Rectal smooth muscle tissue (tissue), 1 donor: ENCODE data around the gene RAMP2.
A peak's percentile ranks its signal among the peaks of the same experiment; 100 is the strongest.
"Not testable (repeated sequence)": the region's sequence is repeated elsewhere in the genome, so short reads cannot be mapped to it uniquely, and the experiment has no call there.

Source experiments
- H3K27ac ChIP-seq: one replicate; pipeline ENCODE4 v1.7.0; 2013; ENCODE audit warnings: low read depth, low read length, inconsistent platforms
- H3K27me3 ChIP-seq: one replicate; pipeline ENCODE4 v1.7.0; 2013; ENCODE audit warnings: low read length; ENCODE audit not compliant: control insufficient read depth, insufficient read depth
- H3K36me3 ChIP-seq: one replicate; pipeline ENCODE4 v1.7.0; 2013; ENCODE audit warnings: low read length; ENCODE audit not compliant: control insufficient read depth, insufficient read depth
- H3K4me1 ChIP-seq: one replicate; pipeline ENCODE4 v1.7.0; 2013; ENCODE audit warnings: low read length; ENCODE audit not compliant: control insufficient read depth, insufficient read depth
- H3K4me3 ChIP-seq: one replicate; pipeline ENCODE4 v1.7.0; 2013; ENCODE audit warnings: low read length
- H3K9ac ChIP-seq: one replicate; pipeline ENCODE4 v1.7.0; 2013; ENCODE audit warnings: low read length

RAMP2 gene

DNA sequence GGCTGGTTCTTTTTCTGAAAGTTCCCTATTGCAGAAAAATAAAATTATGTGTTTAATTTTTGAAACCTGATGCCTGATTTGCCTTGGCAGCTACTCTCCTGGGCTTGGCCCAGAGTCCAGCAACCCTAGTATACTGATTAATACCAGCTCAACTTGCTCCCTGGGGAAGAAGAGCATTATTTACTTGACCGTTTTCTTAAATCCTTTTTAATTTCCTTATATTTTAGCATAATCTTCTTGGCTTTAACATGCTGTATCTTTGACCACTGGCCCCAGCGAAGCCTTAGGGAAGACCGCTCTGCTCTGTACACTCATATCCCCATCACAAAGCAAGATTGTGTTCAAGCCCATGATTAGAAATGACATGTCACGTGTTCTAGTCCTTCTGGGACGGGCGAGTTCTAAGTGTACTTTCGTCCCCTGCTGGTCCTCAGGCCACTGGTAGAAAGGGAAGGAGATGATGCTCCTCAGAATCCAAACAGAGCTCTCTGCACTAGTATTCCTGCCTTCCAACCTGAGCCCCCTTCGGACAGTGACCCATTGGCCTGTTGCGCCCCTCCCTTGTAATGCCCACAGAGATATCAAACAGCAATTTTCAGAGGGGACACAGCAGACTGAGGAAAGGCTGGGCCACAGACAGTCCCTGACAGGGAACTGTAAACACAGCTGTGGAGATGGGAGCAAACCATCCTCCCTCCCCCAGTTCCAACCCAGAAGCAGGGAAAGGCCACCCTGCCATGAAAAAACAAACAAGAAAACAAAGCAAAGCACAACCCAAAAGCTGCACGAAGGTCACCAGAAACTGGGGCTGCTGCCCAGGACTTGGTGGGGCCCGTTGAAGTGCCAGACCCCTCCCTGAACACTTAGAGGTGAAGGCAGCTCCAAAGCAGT is 11.9 kb upstream of the RAMP2 start:
- H3K36me3 ChIP-seq, result no peaks in the 10 kb centered on the region
- H3K9ac ChIP-seq, result no peak overlapping the region
- no peak overlapping the region for H3K4me3 ChIP-seq
- H3K4me1 ChIP-seq, result peaks cover 2% of the 10 kb centered on the region
- no peak overlapping the region for H3K27ac ChIP-seq
- H3K27me3 ChIP-seq, result no peaks in the 10 kb centered on the region

DNA sequence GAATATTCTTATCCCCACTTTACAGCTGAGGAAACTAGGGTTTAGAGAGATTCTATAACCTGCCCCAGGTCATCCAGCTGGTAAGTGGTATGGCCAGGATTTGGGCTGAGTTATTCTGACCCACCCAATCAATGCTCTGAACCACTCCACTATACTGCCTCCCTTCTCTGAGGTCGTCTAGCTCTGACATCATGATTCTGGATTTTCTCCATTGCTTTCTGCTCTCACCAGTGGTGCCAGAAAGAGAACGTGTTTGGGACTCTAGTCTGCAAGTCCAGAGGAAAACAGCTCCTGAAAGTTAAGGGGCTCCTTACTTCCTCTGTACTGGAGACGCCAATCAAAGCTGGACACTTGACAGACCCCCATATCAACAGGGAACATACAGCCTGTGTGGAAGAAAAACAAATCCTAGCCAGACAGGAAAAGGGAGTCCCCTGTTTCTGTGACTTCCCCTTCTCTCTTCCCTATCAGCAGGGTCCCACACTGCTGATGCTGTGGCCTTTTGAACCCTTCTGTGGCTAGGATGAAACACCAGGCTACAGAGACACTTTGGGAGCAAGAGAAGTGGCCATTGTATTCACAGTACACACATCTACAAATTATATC is 10.2 kb upstream of the RAMP2 start:
- Histone ChIP-seq H3K4me3 (no peak overlapping the region), H3K27ac (no peak overlapping the region), H3K27me3 (no peaks in the 10 kb centered on the region), H3K36me3 (no peaks in the 10 kb centered on the region), H3K9ac (no peak overlapping the region), H3K4me1 (no peaks in the 10 kb centered on the region)

DNA sequence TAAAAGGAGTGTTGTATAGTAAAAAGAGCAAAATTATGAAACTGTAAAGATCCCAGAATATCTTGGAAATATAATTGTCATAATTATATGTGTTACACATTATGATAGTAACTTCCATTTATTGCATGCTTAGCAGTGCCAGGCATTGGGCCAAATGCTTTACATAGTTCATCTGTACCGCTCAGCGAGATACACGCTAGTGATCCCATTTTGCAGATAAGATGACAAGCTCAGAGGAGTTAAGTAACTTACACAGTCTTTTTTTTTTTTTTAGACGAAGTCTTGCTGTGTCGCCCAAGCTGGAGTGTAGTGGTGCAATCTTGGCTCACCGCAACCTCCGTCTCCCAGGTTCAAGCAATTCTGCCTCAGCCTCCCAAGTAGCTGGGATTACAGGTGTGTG is 9.4 kb upstream of the RAMP2 start:
- Histone ChIP-seq H3K4me1 (no peaks in the 10 kb centered on the region), H3K4me3 (no peak overlapping the region), H3K27me3 (no peaks in the 10 kb centered on the region), H3K27ac (no peak overlapping the region), H3K9ac (no peak overlapping the region), H3K36me3 (no peaks in the 10 kb centered on the region)

GRCh38 chr17:42754782-42755181 is 6.2 kb upstream of the RAMP2 start:
- H3K36me3 ChIP-seq, result no peaks in the 10 kb centered on the region
- no peaks in the 10 kb centered on the region for H3K27me3 ChIP-seq
- no peak overlapping the region for H3K4me3 ChIP-seq
- H3K4me1 ChIP-seq, result no peaks in the 10 kb centered on the region
- no peak overlapping the region for H3K27ac ChIP-seq
- H3K9ac ChIP-seq, result no peak overlapping the region

GRCh38 chr17:42759982-42760651 is 910 bp upstream of the RAMP2 start:
- H3K27ac ChIP-seq, result no peak overlapping the region
- H3K4me1 ChIP-seq, result no peaks in the 10 kb centered on the region
- H3K27me3 ChIP-seq, result peaks cover 11% of the 10 kb centered on the region
- H3K4me3 ChIP-seq, result peak overlapping the region; percentile 60
- no peak overlapping the region for H3K9ac ChIP-seq
- H3K36me3 ChIP-seq, result no peaks in the 10 kb centered on the region

DNA sequence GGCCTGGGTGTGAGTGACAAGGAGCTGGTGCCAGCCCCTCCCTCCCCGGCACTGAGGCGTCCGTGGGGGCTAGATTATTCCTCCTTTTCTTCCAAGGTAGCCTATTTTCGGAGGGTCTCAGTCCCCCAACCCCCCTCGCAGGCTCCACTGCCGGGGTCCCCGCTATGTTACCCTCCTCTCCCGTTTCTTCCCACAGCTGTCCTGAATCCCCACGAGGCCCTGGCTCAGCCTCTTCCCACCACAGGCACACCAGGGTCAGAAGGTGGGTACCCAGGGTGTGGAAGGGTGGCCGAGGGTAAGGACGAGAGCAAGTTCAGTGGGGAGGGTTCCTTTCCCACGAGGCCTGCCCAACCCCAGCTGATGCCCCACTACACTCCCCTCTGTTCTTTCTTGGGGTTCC is 611 bp downstream of the RAMP2 start:
- no peak overlapping the region for H3K27ac ChIP-seq

DNA sequence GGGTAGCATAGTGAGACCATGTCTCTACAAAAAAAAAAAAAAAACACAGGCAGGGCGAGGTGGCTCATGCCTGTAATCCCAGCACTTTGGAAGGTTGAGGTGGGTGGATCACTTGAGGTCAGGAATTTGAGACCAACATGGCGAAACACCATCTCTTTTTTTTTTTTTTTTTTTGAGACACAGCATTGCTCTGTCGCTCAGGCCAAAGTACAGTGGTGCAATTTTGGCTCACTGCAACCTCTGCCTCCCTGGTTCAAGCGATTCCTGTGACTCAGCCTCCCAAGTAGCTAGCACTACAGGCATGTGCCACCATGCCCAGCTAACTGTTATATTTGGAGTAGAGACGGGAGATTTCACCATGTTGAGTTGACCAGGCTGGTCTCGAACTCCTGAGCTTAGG is 5.1 kb downstream of the RAMP2 start:
- H3K4me3 ChIP-seq, result no peak overlapping the region
- H3K27ac ChIP-seq, result no peak overlapping the region
- no peaks in the 10 kb centered on the region for H3K4me1 ChIP-seq
- no peak overlapping the region for H3K9ac ChIP-seq
- peaks cover 8% of the 10 kb centered on the region for H3K27me3 ChIP-seq
- H3K36me3 ChIP-seq, result no peaks in the 10 kb centered on the region

More for the DNA sequence above, 611 bp downstream of the RAMP2 start:
- Histone ChIP-seq H3K27me3 (peaks cover 11% of the 10 kb centered on the region), H3K4me1 (no peaks in the 10 kb centered on the region), H3K9ac (no peak overlapping the region), H3K36me3 (no peaks in the 10 kb centered on the region), H3K4me3 (peak overlapping the region; percentile 60)

DNA sequence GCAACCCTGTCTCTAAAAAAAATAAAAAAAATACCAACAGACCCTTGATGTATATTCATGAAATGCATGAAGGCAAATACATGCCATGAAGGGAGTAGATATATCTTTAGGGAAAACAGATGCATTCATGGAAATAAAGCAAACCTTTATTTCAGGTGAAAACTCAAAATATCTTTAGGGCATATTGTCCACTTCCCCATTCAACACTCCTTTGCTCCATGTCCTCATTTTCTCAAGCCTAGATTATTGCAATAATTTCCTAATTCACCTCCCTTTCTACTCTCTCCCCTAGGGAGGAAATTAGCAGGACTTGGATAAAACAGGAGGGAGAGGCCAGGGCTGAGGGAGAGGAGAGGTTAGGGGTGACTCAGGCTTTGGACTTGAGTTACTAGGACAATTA is 6.5 kb downstream of the RAMP2 start:
- Histone ChIP-seq H3K4me1 (no peaks in the 10 kb centered on the region), H3K27ac (no peak overlapping the region), H3K36me3 (no peaks in the 10 kb centered on the region), H3K4me3 (no peak overlapping the region), H3K9ac (no peak overlapping the region), H3K27me3 (no peaks in the 10 kb centered on the region)

GRCh38 chr17:42768006-42768405 is 7.0 kb downstream of the RAMP2 start:
- not testable (repeated sequence) for H3K9ac ChIP-seq, H3K27me3 ChIP-seq, H3K4me1 ChIP-seq, H3K4me3 ChIP-seq, H3K36me3 ChIP-seq, H3K27ac ChIP-seq

GRCh38 chr17:42769964-42770363 is 8.9 kb downstream of the RAMP2 start:
- not testable (repeated sequence) for H3K36me3 ChIP-seq, H3K4me1 ChIP-seq, H3K27ac ChIP-seq, H3K9ac ChIP-seq, H3K27me3 ChIP-seq, H3K4me3 ChIP-seq

GRCh38 chr17:42772945-42773289 is 11.9 kb downstream of the RAMP2 start:
- H3K36me3 ChIP-seq, result peaks cover 12% of the 10 kb centered on the region
- peak overlapping the region; percentile 63 for H3K27ac ChIP-seq
- H3K9ac ChIP-seq, result peak overlapping the region; percentile 95
- no peaks in the 10 kb centered on the region for H3K27me3 ChIP-seq
- H3K4me1 ChIP-seq, result peaks cover 4% of the 10 kb centered on the region
- peak overlapping the region; percentile 92 for H3K4me3 ChIP-seq

DNA sequence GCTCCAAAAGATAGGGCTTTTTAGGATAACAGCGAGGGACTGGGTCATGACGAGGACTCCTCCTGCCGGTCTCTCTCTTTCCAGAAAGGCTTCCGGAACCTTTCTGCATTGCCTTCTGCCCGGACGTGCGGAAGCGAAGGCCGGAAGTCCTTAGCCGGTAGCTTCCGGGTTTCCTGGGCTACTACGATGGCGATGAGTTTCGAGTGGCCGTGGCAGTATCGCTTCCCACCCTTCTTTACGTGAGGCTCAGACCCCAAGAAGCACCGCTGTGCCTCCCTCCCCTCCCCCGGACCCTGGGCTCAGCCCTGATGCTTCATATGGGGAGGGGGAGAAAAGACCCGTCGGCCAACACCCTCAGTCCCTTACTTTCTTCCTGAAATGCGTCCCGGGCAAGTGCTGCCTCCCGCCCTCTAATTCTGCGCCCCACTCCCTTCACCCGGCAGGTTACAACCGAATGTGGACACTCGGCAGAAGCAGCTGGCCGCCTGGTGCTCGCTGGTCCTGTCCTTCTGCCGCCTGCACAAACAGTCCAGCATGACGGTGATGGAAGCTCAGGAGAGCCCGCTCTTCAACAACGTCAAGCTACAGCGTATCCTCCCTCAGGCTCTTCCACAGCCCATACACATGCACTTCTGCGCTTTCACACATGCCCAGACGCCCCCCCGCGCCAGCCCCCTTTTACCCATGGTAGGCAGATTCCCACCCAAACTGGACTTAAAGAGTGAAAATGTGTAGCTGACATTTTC is 12.4 kb downstream of the RAMP2 start, which contains the start of gene VPS25:
Gene VPS25, plus strand, starts transcription at position 160 of the 746 bp plus-strand sequence. Its CDS starts 27 bp downstream, at position 187.
- H3K27ac ChIP-seq, result peak within 1 kb of the TSS; percentile 63
- H3K4me3 ChIP-seq, result peak within 1 kb of the TSS; percentile 92
- H3K36me3 ChIP-seq, result peaks cover 13% of the 10 kb centered on the region
- peak within 1 kb of the TSS; percentile 95 for H3K9ac ChIP-seq
- H3K27me3 ChIP-seq, result no peaks in the 10 kb centered on the region
- peaks cover 4% of the 10 kb centered on the region for H3K4me1 ChIP-seq
